HG02610 (cell line): ENCODE measurements around the gene SMCHD1.
A peak's percentile ranks its signal among the peaks of the same experiment; 100 is the strongest.
"Not testable (repeated sequence)": the region's sequence is repeated elsewhere in the genome, so short reads cannot be mapped to it uniquely, and the experiment has no call there.

Experiments used
- ATAC-seq: cut with Tn5 transposase; IDR thresholded peaks from one replicate; pipeline ENCODE4 v1.9.1; 2021; ENCODE audit warnings: mild to moderate bottlenecking, moderate library complexity; ENCODE audit not compliant: unreplicated experiment

SMCHD1 gene

DNA sequence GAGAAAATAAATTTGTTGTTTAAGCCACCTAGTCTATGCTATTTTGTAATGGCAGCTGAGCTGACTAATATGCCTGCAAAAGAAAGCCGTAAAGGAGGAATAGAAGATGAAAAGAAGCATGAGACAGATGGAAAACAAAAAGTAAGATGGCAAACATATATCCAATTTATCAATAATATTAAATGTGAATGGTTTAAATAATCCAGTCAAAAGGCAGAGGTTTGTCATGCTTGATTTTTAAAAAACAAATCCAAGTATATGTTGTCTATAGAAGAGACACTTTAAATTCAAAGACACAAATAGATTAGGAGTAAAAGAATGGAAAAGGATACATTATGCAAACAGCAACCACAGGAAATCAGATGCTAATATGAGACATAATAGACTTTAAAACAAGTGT lies 155.9 kb downstream of the SMCHD1 start:
- ATAC-seq, result no peak

DNA sequence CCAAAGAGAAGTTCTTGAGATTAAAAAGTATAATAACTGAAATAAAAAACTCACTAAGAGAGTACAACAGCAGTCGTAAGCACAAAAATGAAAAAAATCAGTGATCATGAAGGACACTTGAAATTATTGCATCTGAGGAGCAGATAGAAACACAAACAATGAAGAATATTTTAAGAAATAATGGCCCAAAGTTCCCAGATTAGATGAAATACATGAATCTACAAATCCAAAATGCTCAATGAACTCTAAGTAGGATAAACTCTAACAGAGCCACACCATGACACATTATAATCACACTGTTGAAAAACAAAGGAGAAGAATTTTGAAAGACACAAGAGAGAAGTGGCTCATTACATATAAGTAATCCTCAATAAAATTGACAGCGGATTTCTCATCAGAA lies 159.4 kb downstream of the SMCHD1 start:
- no peak for ATAC-seq

DNA sequence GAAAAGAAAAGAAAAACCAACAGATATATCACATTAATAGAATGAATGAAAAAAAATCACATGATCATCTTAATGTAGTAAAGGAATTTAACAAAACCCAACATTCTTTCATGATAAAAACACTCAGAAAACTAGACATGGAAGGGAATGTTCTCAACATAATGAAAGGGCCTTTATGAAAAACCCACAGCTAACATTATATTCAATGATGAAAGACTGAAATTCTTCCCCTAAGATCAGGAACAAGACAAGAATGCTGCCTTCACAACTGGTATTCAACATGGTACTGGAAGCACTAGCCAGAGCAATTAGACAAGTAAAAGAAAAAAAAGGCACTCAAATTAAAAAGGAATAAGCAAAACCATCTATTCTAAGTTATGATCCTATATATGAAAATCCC lies 162.8 kb downstream of the SMCHD1 start:
- ATAC-seq, result no peak

DNA sequence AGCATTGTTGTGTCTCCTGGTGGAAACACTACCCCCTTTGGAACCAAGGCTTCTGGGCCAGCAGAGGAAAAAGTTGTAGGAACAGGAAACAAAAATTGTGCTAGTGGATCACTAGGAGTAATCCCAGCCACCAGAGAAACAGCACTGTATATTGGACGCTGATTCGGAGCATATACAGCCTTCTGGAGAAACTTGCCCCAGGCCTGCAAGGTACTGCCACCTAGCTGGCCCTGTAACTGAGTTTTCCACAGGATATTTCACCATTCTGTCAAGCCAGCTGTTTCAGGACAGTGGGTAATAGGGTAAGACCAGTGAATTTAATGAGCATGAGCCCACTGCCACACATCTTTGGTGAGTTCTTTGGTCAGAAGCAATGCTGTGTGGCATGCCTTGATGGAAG lies 166.2 kb downstream of the SMCHD1 start:
- no peak for ATAC-seq

DNA sequence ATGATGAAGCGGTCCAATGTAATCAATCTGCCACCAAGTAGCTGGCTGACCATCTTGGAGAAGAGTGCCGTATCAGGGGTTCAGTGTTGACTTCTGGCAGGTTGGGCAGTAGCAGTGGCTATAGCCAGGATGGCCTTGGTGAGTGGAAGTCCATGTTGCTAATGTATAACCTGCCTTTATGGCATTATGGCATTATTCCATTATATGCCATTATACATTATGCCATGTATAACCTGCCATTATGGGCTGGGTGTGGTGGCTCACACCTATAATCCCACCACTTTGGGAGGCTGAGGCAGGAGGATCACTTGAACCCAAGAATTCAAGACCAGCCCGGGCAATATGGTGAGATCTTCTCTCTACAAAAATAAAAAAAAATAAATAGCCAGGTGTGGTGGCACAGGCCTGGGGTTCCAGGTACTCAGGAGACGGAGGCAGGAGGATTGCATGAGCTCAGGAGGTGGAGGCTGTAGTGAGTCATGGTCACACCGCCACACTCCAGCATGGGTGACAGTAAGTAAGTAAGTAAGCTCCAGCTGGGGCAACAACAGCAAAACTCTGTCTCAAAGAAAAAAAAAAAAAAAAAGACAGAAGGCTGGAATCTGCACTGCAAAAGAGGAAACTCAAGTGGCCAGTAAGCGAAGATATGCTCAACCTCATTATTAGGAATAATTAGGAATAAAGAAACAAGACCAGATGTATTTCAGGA lies 166.8 kb downstream of the SMCHD1 start:
- ATAC-seq, result no peak

DNA sequence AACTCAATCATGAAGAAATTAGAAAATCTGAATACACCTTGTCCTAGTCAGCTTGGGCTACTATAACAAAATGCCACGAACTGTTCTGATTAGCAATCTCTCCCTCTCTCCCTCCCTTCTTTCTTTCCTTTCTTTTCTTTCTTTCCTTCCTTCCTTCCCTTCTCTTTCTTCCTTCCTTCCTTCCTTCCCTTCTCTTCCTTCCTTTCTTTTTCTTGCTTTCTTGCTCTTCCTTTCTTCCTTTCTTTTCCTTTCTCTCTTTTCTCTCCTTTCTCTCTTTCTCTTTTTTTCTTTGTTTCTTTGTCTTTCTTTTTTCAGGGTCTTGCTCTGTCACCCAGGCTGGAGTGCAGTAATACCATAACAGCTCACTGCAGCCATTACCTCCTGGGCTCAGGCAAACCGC lies 167.7 kb downstream of the SMCHD1 start:
- ATAC-seq, result no peak

DNA sequence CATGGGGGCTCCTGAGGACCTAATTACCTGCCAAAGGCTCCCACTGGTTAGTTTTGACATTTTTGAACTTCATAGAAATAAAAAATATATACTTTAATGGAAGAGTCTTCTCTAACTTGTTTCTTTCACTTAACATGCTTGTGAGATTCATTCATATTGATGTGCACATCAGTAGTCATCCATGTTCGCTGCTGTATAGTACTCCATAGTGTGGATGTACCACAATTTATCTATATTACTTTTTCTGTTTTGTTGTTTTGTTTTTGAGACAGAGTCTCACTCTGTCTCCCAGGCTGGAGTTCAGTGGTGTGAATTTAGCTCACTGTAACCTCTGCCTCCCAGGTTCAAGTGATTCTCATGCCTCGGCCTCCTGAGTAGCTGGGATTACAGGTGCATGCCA lies 168.4 kb downstream of the SMCHD1 start:
- no peak for ATAC-seq

DNA sequence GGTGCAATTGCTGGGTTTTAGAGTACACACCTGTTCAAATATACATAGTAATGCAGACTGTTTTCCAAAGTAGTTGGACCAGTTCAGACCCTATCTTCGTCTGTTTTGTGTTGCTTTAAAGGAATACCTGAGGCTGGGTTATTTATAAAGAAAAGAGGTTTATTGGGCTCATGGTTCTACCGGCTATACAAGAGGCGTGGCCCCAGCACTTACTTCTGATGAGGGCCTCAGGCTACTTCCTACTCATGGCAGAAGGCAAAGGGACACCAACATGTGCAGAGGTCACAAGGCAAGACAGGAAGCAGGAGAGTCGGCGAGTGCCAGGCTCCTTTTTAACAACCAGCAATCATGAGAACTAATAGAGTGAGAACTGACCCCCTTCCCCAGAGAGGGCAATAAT lies 169.3 kb downstream of the SMCHD1 start:
- ATAC-seq, result no peak

DNA sequence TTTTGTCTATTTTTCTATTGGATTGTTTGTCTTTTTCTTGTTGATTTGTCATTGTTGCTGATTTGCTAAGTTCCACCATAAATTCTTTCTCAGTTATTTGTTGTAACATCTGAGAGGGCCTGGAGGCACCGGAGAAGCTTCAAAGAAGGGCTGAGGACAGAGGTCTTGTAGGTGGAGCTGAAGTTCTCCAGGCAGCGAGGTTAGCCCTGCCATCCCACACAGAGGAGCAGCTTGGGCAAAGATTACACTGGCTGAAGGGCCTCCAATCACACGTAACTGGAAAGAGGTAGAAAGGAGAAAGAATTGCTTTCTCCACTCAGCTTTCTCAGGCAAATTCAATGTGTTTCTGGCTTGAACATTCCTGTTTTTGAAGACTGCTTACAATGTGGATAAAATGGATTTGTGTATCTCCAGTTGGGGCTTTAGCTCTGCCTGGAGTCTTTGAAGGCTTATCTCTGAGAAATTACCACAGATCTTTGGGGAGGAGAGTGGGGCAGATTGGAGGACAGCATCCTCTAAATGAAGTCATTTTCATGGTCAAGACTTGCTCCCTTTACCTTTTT lies 170.2 kb downstream of the SMCHD1 start:
- no peak for ATAC-seq

DNA sequence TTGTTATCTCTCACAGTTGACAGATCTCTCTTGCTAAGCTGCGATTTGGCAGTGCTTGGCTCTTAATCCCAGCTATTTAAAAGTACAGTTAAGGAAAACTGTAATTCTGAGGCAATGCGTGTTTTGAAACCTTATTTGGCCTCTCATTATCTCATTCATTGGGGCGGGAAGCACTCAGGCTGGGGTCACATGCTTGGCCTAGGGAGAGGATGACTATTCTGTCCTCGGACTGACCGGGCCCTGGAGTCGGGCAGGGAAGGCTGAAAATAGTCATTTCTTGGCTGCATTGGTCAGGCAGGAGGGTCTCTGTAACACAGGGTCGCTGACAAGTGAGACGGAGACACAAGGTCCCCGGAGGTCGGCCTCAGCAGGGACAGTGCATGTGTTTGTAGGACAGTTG lies 171.1 kb downstream of the SMCHD1 start:
- no peak for ATAC-seq

DNA sequence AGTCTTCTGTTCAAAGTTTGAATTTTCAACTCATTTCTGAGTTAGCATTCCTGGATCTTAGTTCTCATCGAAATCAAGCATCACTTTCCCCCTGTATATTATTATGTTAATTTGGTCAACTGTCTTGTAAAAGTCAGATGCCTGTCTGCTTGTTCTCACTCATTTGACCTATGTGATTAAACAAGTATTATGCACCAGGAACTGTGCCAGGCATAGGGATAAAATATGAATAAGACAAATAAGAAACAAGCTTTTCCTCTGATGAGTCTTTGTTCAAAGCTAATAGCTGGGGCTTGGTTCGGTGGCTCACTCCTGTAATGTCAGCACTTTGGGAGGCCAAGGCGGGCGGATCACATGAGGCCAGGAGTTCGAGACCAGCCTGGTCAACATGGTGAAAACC lies 171.5 kb downstream of the SMCHD1 start:
- ATAC-seq, result no peak

DNA sequence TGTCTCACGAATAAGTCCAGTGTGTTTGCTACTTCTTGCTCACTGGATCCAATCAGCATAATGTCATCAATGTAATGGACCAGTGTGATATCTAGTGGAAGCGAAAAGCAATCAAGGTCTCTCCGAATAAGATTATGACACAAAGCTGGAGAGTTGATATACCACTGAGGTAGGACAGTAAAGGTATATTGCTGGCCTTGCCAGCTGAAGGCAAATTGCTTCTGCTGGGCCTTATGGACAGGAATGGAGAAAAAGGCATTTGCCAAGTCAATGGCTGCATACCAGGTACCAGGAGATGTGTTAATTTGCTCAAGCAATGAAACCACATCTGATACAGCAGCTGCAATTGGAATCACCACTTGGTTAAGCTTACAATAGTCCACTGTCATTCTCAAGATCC lies 180.6 kb downstream of the SMCHD1 start:
- not testable (repeated sequence) for ATAC-seq

DNA sequence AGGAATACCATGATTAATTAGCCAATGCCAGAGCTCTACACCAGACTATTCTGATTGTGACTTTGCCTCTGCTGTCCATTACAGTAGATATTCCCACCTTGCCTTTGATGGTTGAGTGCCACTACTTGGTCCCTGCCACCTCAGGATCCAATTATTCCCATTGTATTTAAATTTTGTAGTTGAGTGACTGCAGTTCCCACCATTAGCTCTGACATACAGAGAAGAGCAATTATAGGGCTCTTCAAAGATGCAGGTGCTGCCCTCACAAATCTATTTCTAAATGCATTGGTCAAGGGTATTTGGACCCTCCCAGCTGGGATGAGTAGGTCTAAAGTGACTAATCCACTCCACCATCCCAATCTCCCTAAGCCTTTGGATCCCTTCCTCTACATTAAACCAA lies 181.8 kb downstream of the SMCHD1 start:
- ATAC-seq, result not testable (repeated sequence)

DNA sequence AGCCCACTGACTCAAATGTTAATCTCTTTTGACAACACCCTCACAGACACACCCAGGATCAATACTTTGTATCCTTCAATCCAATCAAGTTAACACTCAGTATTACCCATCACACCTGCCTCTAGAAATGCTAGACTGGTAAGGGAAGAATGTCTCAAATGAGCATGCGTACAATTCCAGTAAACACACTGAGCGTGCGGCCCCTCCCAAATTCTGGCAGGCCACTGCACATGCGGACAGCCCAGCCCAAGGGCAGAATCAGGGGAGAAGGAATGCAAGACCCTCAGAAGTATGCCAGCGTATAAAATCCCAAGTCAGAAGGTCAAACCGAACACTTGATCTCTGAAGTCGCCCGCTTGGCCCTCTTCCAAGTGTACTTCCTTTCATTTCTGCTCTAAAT lies 183.7 kb downstream of the SMCHD1 start:
- no peak for ATAC-seq

DNA sequence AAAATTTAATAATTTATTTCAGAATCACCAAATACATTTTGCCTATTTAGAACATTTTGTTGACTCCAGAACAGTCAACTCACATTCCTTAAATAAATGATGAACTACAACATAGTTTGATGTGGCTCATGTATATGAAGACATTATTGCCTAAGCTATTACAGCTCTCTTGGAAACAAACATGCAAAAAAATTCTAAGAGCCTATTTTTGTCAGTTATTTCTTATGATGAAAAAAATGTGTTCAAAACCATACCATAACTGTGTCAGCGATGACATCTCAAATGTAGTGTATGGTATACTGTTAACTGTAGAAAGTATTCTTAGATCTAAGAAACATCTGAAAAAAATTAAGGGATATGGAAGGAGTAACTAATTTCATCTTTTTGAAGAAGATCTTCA lies 185.0 kb downstream of the SMCHD1 start:
- ATAC-seq, result no peak

DNA sequence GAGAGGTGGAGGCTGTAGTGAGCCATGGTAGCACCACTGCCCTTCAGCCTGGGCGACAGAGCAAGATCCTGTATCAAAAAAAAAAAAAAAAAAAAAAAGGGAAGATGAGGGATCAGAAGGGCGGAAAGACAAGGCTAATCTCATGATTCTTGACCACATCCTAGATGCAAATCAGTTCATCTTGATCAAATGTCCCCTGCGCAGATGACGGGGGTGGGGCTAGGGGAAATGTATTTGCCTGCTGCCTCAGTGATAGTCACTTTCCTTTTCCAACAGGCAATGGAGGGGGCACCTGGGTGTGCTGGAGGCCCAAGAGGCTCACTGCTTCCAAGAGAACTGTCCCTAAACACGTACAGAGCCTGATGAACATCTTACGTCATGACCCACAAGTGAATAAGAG lies 187.6 kb downstream of the SMCHD1 start:
- ATAC-seq, result no peak

DNA sequence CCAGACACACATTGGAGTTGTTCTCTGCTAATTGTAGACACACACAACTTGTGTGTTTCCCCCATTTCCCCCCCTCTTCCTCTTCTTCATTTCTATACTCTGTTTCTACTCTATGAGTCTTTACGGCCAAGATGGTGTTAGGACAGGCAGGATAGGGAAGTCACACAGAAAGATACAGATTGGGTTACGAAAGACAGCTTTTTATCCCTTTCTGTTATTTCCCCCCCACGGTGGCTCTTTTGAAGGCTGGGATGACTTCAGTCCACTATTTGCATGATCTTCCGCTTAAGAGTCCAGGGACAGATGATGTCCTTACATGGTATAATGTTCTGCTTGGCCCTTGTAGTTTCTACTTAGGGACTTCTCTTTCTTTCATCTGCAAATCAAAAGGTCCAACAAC lies 189.6 kb downstream of the SMCHD1 start:
- no peak for ATAC-seq

DNA sequence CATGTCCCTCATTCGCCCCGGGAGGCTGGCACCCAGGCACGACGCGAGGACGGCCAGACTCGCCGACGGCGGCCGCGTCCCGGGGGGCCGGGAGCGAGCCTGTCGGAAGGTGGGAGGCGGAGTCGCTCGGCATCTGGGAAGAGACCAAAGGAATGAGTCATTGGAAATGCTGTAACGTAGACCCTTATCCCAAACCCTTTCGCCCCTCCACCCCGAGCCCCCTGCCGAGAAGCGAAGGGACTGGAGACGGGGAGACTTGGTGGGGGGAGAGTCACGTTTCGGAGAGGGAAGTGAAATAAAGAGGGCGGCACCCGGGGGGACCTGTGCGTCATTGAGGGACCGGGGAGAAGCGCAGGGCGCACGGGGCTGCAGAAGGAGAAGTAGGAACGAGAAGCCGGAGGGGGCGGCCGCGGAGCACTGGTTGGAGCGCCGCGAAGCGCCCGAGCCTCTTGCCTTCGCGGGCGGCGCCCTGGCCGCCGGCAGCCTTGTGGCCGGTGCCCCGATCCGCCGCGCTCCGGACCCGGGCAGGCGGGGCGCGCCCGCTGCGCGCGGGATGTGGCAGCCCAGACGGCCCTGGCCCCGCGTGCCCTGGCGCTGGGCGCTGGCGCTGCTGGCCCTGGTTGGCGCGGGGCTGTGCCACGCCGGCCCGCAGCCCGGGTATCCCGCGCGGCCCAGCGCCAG lies 191.2 kb downstream of the SMCHD1 start, which contains the start of gene EMILIN2:
EMILIN2 (plus strand) TSS at position 371 of the 681 bp plus-strand sequence; CDS start at position 554, 183 bp downstream.
- peak; percentile 50 for ATAC-seq

DNA sequence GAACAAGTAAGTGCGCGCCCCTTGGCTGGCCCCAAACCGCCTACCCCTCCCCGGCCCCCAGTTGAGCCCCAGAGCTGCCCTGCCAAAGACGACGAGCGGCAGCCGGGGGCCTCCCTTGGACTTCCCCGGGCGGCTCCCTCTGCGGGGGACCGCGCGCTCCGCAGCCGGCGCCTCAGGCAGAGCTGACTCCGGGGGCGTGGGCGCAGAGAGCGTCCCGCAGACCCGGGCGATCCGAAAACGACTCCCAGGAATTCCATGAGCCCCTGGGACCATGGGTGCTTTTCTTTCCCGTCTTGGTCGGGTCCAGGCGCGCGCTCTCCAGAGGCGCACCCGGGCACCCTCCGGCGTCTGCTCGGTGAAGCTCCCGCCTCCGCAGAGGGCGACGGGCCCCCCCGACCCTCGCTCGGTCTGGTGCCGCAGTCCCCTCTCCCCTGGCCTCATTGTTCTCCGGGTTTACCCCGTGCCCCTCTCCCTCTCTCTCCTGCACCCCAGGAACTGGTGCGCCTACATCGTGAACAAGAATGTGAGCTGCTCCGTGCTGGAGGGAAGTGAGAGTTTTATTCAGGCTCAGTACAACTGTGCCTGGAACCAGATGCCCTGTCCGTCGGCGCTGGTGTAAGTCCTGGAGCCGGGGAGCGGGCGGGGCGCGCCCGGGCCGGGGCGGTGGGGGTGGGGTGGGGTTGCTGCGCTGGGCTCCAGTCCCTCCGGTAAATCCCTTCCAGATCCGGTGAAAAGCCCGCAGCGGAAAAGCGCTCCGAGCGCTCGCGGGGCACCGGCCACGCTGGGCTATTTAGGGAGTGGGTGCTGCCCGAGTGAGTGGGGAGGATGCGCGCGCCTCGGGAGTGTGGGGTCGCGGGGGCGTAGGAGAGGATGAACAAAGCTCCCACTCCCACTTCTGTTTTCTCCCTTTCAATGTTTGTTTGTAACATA lies 192.1 kb downstream of the SMCHD1 start:
- ATAC-seq, result peak; percentile 29

DNA sequence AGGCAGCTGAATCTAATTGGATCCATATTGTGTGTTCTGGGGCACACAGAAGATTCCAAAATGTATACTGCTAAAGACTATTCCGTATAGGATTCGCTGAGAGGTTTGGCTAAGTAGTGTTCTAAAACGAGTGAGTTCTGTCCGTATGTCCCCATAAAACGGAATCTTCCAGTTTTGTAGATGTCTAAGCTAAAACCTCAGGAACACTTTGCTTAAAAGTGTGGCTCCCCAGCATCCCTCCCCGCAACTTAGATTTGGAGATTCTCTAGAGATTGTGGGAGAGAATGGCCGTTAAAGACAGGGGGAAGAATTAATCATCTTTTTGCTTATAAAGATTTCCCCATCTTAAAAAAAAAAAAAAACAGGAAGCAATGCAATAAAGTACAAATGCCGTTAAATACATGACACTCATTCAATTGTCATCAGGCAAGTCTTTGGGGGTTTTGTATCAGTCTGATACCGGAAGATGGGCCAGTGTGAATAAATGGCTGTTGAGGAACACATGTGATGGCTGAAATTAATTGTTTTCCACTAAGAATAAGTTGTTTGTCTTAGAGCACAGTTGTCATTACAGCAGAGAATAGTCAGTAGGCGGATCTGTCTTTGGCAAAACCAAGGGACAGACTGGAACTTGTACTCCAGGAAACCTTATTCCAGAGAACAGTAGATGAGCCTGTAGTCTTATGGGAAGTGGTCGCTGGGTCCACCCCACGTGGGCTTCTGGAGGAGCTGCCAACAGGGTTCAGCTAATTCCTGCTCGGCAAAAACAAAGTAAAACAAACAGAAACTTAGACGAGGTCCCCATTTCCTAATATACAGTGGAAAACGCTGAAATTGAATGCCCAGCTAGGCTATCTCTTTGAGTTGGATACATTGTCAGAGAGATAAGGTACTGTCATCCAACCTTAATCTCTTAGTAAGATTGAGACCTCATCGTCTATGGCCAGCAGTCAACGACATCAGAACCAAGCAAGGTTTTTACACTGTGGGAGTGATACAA lies 193.0 kb downstream of the SMCHD1 start:
- no peak for ATAC-seq
